Measurements from ENCODE around the gene ZNF488.
"Not testable (repeated sequence)": the region's sequence is repeated elsewhere in the genome, so short reads cannot be mapped to it uniquely, and the experiment has no call there.

ZNF488 gene

GRCh38 chr10:47401210-47401609 lies 17.1 kb upstream of the ZNF488 start:
- ChIA-PET POLR2A (no interaction called here), CTCF (no interaction called here)
- no peak for TF ChIP-seq CTCF (IDR thresholded peaks at IDR 0.05; ENCODE audit: control extremely low read depth, extremely low read depth, low read depth, missing control alignments)
- no peak for DNase-seq (ENCODE audit: extremely low spot score)

GRCh38 chr10:47400786-47401185 lies 16.7 kb upstream of the ZNF488 start:
- POLR2A ChIA-PET, result no interaction called here
- CTCF ChIA-PET, result no interaction called here
- no peak for DNase-seq (ENCODE audit: extremely low spot score)
- no peak for TF ChIP-seq CTCF (IDR thresholded peaks at IDR 0.05; ENCODE audit: control extremely low read depth, extremely low read depth, low read depth, missing control alignments)

DNA sequence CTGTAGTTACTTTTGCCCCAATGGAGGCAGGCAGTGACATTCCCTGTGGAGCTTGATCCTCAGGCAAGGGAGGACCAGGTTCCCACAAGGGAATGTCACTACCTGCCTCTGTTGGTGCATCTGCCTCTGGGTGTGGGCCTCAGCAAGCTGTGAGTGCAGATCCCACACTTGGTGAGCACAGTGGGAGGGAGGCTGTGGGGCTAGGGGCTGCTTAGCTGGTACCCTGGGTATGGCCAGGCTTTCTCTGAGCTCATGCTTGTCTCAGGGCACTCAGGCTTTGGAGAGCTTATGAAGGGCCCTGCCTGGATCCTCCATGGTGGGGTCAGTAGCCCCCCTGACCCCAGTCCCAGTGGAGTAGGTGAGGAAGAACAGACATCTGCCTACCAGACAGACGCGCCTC lies 16.2 kb upstream of the ZNF488 start:
- no peak for DNase-seq (ENCODE audit: extremely low spot score)
- POLR2A ChIA-PET, result no interaction called here
- no peak for TF ChIP-seq CTCF (IDR thresholded peaks at IDR 0.05; ENCODE audit: control extremely low read depth, extremely low read depth, low read depth, missing control alignments)
- CTCF ChIA-PET, result no interaction called here

DNA sequence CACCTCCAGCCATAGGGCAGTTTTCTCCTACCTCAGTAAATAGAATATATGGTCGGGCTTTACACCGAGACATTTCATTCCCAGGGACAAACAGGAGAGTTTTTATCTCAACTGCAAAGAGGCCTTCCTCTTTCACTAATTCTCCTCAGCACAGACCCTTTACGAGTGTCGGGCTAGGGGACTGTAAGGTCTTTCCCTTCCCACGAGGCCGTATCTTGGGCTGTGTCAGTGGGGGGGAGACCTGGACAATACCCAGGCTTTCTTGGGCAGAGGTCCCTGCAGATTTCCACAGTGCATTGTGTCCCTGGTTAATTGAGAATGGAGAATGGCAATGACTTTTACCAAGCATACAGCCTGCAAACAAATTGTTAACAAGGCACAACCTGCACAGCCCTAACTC lies 13.2 kb upstream of the ZNF488 start:
- no peak for TF ChIP-seq CTCF (IDR thresholded peaks at IDR 0.05; ENCODE audit: control extremely low read depth, extremely low read depth, low read depth, missing control alignments)
- ChIA-PET POLR2A (no interaction called here), CTCF (no interaction called here)
- no peak for DNase-seq (ENCODE audit: extremely low spot score)

DNA sequence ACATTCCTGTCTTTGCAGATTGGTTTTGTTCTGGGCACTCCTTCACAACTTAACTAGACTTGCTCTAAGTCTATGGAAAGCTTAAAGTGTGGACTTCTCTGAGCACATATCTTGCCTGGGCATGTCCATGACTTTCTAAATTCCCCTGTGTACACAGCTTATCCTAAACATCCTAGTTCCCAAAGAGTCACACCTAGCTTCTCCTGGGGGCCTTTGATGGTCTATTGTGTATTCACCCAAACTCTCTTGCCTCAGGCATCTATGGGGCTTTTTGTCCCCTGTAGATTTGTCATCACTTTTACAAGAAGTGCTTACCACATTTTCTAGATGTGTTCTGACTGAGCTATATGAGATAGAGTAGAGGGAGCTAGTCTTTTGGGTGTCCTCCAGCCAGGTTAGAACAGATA lies 12.2 kb upstream of the ZNF488 start:
- no peak for TF ChIP-seq CTCF (IDR thresholded peaks at IDR 0.05; ENCODE audit: control extremely low read depth, extremely low read depth, low read depth, missing control alignments)
- ChIA-PET POLR2A (no interaction called here), CTCF (interaction anchor here (1.3 to 1.8 kb wide), 3 partner anchors 17 to 372 kb away, joined by 4 to 5 read pairs (median 4); no protein-coding TSS in a partner anchor)
- no peak for DNase-seq (ENCODE audit: extremely low spot score)

DNA sequence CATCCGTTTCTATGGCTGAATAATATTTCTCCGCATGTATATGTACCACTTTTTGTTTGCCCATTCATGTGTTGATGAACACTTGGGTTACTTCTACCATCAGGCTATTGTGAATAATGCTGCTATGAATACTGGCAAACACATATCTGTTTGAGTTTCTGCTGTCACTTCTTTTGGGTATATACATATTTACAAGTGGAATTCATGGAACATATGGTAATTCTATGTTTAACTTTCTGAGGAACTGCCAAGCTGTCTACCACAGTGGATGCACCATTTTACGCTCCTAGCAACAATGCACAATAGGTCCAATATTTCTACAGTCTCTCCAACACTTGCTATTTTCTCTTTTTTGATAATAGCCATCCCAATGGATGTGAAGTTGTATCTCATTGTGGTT lies 5.5 kb upstream of the ZNF488 start:
- ChIA-PET CTCF (no interaction called here), POLR2A (no interaction called here)
- TF ChIP-seq CTCF (IDR thresholded peaks at IDR 0.05; ENCODE audit: control extremely low read depth, extremely low read depth, low read depth, missing control alignments), result no peak

GRCh38 chr10:47388879-47389278 lies 4.8 kb upstream of the ZNF488 start:
- CTCF ChIA-PET, result no interaction called here
- DNase-seq (ENCODE audit: extremely low spot score), result no peak
- POLR2A ChIA-PET, result no interaction called here
- TF ChIP-seq CTCF (IDR thresholded peaks at IDR 0.05; ENCODE audit: control extremely low read depth, extremely low read depth, low read depth, missing control alignments), result no peak

More for the DNA sequence above, 5.5 kb upstream of the ZNF488 start:
- no peak for DNase-seq (ENCODE audit: extremely low spot score)

GRCh38 chr10:47386104-47386503 lies 2.0 kb upstream of the ZNF488 start:
- POLR2A ChIA-PET; CTCF ChIA-PET; DNase-seq (ENCODE audit: extremely low spot score): not testable (repeated sequence)
